NCI-H2196 treated with DMSO at 0.1 percent for 48 hours (cell line): ENCODE data around the gene SERF1A.
"Not testable (repeated sequence)": the region's sequence is repeated elsewhere in the genome, so short reads cannot be mapped to it uniquely, and the experiment has no call there.

Experiments used
- DNase-seq: peaks from one replicate; lab custom pipeline; 2025; ENCODE audit not compliant: unreplicated experiment; lab: John Stamatoyannopoulos, UW

Gene SERF1A

DNA sequence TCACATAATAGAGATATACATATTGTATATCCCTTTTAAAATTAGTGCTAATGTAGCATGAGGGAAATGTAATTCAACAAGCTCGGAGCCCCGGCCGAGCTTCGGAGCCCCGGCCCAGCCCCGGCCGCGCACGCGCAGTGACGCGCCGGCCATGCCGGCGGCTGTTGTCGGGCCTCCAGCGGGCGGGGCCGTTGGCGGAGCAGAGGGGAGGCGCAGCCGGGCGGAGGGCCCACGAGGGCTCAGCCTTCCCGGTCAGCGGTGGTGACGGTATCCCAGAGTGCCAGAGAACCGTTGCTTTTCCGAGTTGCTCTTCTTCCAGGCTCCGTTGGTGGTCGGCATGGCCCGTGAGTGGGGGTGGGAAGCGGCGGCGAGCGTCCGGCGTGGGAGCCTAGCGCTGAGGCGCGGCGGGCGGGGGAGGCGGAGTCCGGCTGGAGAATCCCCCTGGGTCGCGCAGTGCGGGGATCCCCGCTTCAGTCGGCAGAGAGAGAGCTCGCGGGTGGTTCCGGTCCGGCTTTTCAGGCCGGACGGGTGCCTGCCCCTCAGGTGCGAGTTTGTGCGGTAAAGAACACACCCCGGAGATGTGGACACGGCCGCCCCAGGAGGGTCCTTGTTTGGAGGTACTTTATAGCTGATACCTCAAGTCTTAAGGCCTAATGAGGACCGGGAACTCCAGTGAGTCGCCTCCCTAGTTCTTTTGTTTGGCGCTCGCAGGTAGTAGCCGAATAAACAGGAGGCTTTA is at the start of gene SERF1A:
SERF1A (plus strand) TSS at position 137 of the 739 bp plus-strand sequence; CDS start at position 338, 201 bp downstream.
- not testable (repeated sequence) for DNase-seq

DNA sequence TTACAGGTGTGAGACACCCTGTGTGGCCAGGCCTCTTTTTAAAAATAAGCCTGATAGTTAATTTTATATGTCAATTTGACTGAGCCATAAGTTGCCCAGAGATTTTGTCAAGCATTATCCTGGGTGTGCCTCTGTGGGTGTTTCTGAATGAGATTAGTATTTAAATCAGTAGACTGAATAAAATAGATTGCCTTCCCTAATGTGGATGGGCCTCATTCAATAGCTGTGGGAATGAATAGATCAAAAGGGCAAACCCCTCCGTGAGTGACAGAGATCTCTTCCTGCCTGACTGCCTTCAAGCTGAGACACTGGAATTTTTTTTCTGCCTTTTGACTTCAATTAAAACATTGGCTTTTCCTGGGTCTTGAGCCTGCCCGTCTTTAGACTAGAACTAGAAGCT is 33.7 kb upstream of the SERF1A start:
- not testable (repeated sequence) for DNase-seq

DNA sequence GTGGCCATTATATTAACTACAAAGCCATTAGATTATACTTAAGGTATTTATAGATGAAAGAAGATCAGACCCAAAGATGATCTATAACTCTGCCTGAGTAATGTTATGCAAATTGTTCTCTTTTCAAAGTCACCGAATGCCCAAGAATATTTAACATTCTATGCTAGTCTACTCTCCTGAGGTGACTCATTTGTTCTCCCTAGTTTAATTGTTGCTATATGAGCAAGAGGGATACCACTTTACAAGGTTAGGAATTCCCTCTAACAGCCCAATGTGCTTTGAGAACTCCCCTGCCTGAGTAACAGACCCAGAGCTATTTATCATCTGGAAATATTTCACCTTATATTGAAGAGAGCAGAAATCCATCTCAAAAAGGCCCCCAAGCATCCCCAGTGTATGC is 29.8 kb upstream of the SERF1A start:
- DNase-seq: not testable (repeated sequence)

DNA sequence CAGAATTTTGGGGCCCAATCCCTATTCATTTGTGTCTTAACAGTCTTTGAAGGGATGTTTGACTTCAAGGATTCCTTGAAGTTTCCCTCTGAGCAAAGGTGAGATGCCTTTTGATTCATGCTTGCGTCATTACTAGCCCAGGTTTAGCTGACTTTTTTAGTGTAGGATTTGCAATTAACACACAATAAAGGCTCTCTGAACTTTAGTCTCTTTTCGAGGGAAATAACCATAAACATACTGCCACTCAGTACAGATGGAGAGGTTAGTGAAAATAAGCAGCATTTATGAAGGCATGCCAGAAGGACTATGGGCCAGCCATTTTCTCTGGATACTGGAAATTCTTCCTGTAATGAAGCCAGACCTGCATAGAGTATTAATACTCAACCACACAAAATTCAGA is 4.4 kb upstream of the SERF1A start:
- not testable (repeated sequence) for DNase-seq

DNA sequence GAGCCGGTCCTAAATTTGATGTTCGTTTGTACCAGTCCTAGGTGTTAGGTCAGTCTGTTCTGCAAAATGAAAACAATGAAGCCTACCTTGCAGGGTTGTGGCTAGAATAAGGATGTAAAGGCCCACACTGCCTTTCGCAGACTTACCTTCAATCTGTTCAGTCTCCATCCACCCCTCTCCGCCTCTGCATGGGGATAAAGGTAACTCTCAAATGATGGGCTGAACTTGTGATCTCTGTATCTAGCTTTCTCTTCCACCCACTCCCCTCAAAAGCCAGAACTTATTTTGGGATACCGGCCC is 753 bp downstream of the SERF1A start:
- not testable (repeated sequence) for DNase-seq

DNA sequence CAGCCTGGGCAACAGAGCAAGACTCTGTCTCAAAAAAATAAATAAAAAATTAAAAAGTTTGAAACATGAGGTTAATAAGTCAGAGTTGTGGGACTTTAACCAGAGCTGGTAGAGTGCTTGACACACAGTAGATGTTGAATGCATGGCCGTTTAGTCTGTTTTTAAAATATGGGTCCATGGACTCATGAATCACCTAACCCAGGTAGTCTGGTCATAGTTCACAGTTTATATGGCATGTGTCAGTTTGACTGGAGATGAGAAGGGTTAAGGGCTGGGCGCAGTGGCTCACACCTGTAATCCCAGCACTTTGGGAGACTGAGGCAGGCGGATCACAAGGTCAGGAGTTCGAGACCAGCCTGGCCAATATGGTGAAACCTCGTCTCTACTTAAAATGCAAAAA is 6.2 kb downstream of the SERF1A start:
- not testable (repeated sequence) for DNase-seq

DNA sequence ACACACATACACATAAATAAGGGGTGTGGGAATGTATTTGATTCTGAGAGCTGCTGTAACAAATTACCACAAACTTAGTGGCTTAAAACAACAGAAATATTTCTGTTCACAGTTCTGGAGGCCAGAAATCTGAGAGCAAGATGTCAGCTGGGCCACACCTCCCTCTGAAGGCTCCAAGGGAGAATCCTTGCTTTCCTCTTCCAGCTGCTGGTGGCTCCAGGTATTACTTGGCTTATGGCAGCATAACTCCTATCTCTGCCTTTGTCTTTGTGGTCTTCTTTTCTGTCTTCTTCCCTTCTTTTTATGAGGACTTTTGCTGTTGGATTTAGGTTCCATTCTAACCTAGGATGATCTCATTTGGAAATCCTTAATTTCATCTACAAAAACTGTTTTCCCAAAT is 16.4 kb downstream of the SERF1A start:
- not testable (repeated sequence) for DNase-seq

DNA sequence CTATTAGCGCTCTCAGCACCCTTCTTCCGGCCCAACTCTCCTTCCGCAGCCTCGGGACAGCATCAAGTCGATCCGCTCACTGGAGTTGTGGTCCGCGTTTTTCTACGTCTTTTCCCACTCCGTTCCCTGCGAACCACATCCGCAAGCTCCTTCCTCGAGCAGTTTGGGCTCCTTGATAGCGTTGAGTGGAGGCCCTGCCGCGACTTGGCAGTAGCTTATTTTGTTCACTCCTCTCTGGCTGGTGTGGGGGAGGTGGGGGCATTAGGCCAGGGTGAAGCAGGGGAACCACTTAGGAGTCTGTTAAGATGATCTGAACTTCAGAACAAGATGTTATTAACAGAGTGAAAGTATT is 24.7 kb downstream of the SERF1A start:
- not testable (repeated sequence) for DNase-seq

DNA sequence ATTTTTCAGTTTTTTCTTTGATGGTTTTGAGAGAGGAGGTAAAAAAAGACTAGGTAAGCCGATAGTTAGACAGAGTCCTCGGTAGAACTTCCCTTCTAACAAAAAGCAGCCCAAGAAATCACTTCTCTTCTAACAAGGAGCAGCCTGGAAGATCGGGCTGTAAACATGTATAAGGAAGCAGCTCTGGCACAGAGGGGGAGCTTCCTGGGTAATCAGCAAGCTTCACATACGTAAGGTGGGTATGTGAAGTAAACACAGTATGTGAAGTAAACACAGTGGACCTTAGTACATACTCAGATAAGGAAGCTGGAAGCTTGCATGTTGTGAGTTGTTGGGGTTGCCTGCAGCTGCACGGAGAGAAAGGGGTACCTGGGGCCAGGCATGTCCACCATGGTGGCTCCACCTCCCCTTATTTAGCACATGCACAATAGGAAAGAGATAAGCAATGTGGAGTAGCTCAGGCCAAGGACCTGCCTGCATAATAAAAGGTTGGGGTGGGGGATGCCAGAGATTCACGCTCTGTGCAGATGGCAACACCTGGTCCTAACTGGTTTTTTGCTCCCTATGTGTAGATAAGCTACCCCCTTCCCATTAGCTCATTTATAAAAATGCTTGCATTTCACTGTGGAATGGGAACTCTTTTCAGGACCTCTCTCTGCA is 31.4 kb downstream of the SERF1A start:
- DNase-seq: not testable (repeated sequence)

DNA sequence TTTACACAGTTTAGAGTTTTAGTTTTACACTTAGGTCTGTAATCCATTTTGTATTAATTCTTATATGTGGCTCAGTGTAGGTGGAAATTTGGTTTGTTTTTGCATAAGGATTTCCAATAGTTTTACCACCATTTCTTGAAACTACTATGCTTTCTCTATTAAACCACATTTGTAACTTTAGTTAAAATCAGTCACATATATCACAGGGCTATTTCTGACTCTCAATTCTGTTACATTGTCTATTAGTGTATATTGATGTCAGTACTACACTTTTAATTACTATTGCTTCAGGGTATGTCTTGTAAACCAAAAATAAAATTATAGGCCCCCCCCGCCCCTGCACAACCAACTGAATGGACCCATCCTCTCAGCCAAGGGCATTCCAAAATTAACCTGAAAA is 32.1 kb downstream of the SERF1A start:
- not testable (repeated sequence) for DNase-seq

DNA sequence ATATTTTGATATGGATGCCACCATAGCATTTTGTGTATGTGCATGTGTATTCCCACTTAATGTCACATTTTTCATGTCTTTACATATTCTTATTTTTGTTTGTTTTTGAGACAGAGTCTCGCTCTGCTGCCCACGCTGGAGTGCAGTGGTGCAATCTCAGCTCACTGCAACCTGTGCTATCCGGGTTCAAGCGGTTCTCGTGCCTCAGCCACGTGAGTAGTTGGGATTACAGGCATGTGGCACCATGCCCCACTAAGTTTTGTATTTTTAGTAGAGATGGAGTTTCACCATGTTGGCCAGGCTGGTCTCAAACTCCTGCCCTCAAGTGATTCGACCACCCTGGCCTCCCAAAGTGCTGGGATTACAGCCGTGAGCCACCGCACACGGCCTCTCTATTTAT is 52.6 kb downstream of the SERF1A start:
- not testable (repeated sequence) for DNase-seq
